GM12878 (cell line): ENCODE measurements around the gene ADGRF1. TPM values are rescaled to one million over a fixed set of nuclear protein-coding genes. Genes with fewer than 3 reads are reported as not detected.

Source experiments
- ATAC-seq: fragments of 200-7000 bp; cut with Tn5 transposase; 3 replicates; pipeline ENCODE4 v1.9.1; 2020; ENCODE audit warnings: mild to moderate bottlenecking, moderate library complexity
- BruUV-seq: library from RNA; stranded (reverse); fragments of 400-500 nt; replicated peaks from 2 replicates; lab custom pipeline; 2021; lab: Mats Ljungman, UMichigan
- CTCF ChIA-PET: fragments of 300-600 bp; sonication (Branson Sonifier 250); formaldehyde crosslinking; extraction: SDS; loops from one replicate; lab custom pipeline; 2021; ENCODE audit warnings: inconsistent platforms; lab: Yijun Ruan, JAX
- POLR2A ChIA-PET: fragments of 350-600 bp; formaldehyde crosslinking; extraction: SDS; loops from one replicate; lab custom pipeline; 2021; ENCODE audit warnings: inconsistent platforms; lab: Charles Lee
- RAD21 ChIA-PET: fragments of 300-600 bp; sonication (Branson Sonifier 250); formaldehyde crosslinking; loops from one replicate; lab custom pipeline; 2023; ENCODE audit warnings: antibody characterized with exemption; ENCODE audit not compliant: unreplicated experiment; lab: Charles Lee
- SMC1A ChIA-PET: fragments of 300-600 bp; sonication (Branson Sonifier 250); formaldehyde crosslinking; loops from one replicate; lab custom pipeline; 2023; ENCODE audit not compliant: unreplicated experiment, uncharacterized antibody; lab: Charles Lee
- DNase-seq: peaks from one replicate; pipeline ENCODE4 v3.0.0-alpha.2; 2011; ENCODE audit warnings: low read depth, low spot score
- FAIRE-seq: peaks from 3 replicates; lab custom pipeline; 2011; peaks lifted over from hg19 to GRCh38; lab: Jason Lieb, UNC
- H2AFZ ChIP-seq: 2 replicates; pipeline ENCODE4 v1.6.0; 2011; ENCODE audit warnings: low read depth, low read length, control low read depth; ENCODE audit not compliant: control insufficient read depth
- H3K27ac ChIP-seq: 2 replicates; pipeline ENCODE4 v1.5.1; 2011; ENCODE audit warnings: control low read depth; ENCODE audit not compliant: control insufficient read depth, insufficient read depth
- H3K27me3 ChIP-seq, 2 experiments: replicated peaks in 1 of 2; 2 replicates each; pipeline versions ENCODE4 v1.6.0 to v1.6.1; 2011; ENCODE audit warnings: low read length in 1 of 2; ENCODE audit not compliant: control insufficient read depth in 2 of 2, insufficient read depth in 2 of 2
- H3K36me3 ChIP-seq, 2 experiments: 2 replicates each; pipeline ENCODE4 v1.5.1; 2011; ENCODE audit warnings: low read length in 1 of 2; ENCODE audit not compliant: control insufficient read depth in 2 of 2, insufficient read depth in 2 of 2
- H3K4me1 ChIP-seq: 2 replicates; pipeline ENCODE4 v1.6.1; 2011; ENCODE audit warnings: mild to moderate bottlenecking, low read length, moderate library complexity, mixed read lengths; ENCODE audit not compliant: control insufficient read depth, insufficient read depth
- H3K4me2 ChIP-seq: 2 replicates; pipeline ENCODE4 v1.6.0; 2011; ENCODE audit warnings: control low read depth; ENCODE audit not compliant: control insufficient read depth, insufficient read depth
- H3K4me3 ChIP-seq: fragments of 200-600 bp; sonication (generic); 2 replicates; pipeline ENCODE4 v1.5.1; 2016
- H3K79me2 ChIP-seq: 2 replicates; pipeline ENCODE4 v1.6.0; 2011; ENCODE audit warnings: low read length; ENCODE audit not compliant: control insufficient read depth, insufficient read depth
- H3K9ac ChIP-seq: 2 replicates; pipeline ENCODE4 v1.8.0; 2011; ENCODE audit warnings: low read length, control low read depth, mixed read lengths; ENCODE audit not compliant: control insufficient read depth, insufficient read depth
- H3K9me3 ChIP-seq: replicated peaks from 3 replicates; pipeline ENCODE4 v1.5.1; 2011; ENCODE audit warnings: mild to moderate bottlenecking, low read length; ENCODE audit not compliant: control insufficient read depth, insufficient read depth
- H4K20me1 ChIP-seq: 2 replicates; pipeline ENCODE4 v1.6.0; 2011; ENCODE audit not compliant: control insufficient read depth, insufficient read depth
- LARP7 ChIP-seq: fragments of 450-650 bp; IDR thresholded peaks from 2 replicates; pipeline ENCODE4 v1.6.1; 2017; ENCODE audit warnings: mild to moderate bottlenecking
- POLR2A ChIP-seq: IDR thresholded peaks from 2 replicates; pipeline ENCODE4 v1.6.1; 2011; ENCODE audit warnings: low read depth, mild to moderate bottlenecking, low read length
- RELB ChIP-seq: fragments of 450-650 bp; IDR thresholded peaks from 2 replicates; pipeline ENCODE4 v1.6.1; 2017; ENCODE audit warnings: low read depth, mild to moderate bottlenecking, moderate library complexity
- TAF1 ChIP-seq: IDR thresholded peaks from 2 replicates; pipeline ENCODE4 v1.6.1; 2011; ENCODE audit warnings: mild to moderate bottlenecking, low read depth, low read length, borderline replicate concordance
- ZZZ3 ChIP-seq: IDR thresholded peaks from 2 replicates; pipeline ENCODE4 v1.6.1; 2011; ENCODE audit warnings: low read depth; ENCODE audit not compliant: control insufficient read depth, insufficient read length
- WGBS: methylation state at CpG from one replicate; pipeline ENCODE4 v1.1.6; 2016; ENCODE audit warnings: low lambda C conversion rate; ENCODE audit not compliant: insufficient replicate concordance, insufficient coverage; ENCODE audit errors: missing lambda C conversion rate; 5-methylcytosine and 5-hydroxymethylcytosine counted together
- in situ Hi-C: fragments of 300-500 bp; cut with MboI; formaldehyde crosslinking; loops from 9 replicates; pipeline ENCODE4 v1.14.3; 2018; ENCODE audit warnings: mixed read lengths
- intact Hi-C: fragments of 100-400 bp; cut with micrococcal nuclease; formaldehyde crosslinking; loops from one replicate; pipeline ENCODE4 v1.14.2; 2022; ENCODE audit not compliant: unreplicated experiment
- polyA plus RNA-seq, 11 experiments: library from polyadenylated mRNA; depleted of rRNA in 4 of 11; unstranded in 6 of 11; stranded (reverse) in 5 of 11; fragments of >200 nt; fragmentation: Nextera tagmentation in 4 of 11; fragmentation: Illumina TruSeq in 1 of 11; extraction: Ambion mirVana in 4 of 11; extraction: Trizol in 1 of 11; gene quantifications; 1 replicate in 1 of 11; 2 replicates in 10 of 11; pipeline versions ENCODE4 v1.2.1 to v1.2.3, GENCODE V29; 2011 to 2016; ENCODE audit warnings: inconsistent platforms in 2 of 11, missing spikeins in 2 of 11, low read depth in 1 of 11
- total RNA-seq, 4 experiments: library from RNA; depleted of rRNA in 3 of 4; stranded (reverse); fragments of >200 nt in 3 of 4; fragmentation: Illumina TruSeq in 1 of 4; extraction: Trizol in 1 of 4; gene quantifications; 2 replicates each; pipeline versions ENCODE4 v1.2.1 to v1.2.3, GENCODE V29; 2013 to 2021

The ADGRF1 gene
- total and polyA plus RNA-seq, 10 of the 15 experiments (the other 5 are each of a cell fraction or from before 2014, with no cell fraction given), result 0.05 TPM; not detected in 9

DNA sequence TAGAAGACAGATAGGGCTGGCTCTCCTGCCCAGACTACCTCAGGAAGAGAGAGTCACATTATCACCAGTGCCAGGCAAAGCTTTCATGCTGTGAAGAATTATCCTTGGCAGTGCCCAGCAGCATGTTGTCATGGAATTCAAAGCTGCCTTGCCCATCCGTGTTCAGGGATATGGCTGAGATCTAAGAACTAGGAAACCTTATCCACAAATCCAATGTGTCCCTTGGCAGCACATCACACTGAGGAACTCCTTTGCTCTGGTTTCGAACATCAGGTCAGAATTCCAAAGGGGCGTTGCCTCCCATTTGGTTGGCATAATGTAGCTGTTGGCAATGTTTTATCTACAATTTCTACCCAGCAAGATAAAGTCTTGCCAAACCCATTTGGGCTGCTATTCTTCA lies 52.7 kb downstream of the ADGRF1 start:
- ChIA-PET SMC1A (no interaction called here), POLR2A (no interaction called here), RAD21 (no interaction called here), CTCF (no interaction called here)
- Histone ChIP-seq H2AFZ (no peak overlapping the region), H3K9me3 (no peaks in the 10 kb centered on the region), H3K36me3 (no peaks in the 10 kb centered on the region), H3K27me3 (no peaks in the 10 kb centered on the region), H3K27ac (no peak overlapping the region), H3K4me1 (no peaks in the 10 kb centered on the region), H3K9ac (no peak overlapping the region), H3K79me2 (no peaks in the 10 kb centered on the region), H3K4me3 (no peak overlapping the region), H4K20me1 (no peaks in the 10 kb centered on the region), H3K4me2 (no peak overlapping the region)
- no peak for FAIRE-seq
- no peak for ATAC-seq
- no TSS peak for BruUV-seq
- intact Hi-C loops, result no loop called here
- in situ Hi-C loops, result no loop called here
- TF ChIP-seq POLR2A (no peak), LARP7 (no peak)
- DNase-seq, result no peak
- WGBS, result 15% methylated on average over 3 of the region's 3 CpGs

- no TSS peak for BruUV-seq
- no peak overlapping the region for H3K27ac ChIP-seq
- ChIA-PET POLR2A (no interaction called here), SMC1A (interaction anchor here (0.8 kb wide), 1 partner anchor 567 kb away, joined by 3 read pairs; no protein-coding TSS in a partner anchor), CTCF (interaction anchor here (0.6 kb wide), 2 partner anchors 236 to 1736 kb away, joined by 3 read pairs; no protein-coding TSS in a partner anchor)
- no peak overlapping the region for H3K4me3 ChIP-seq
- no peak for DNase-seq
- no peak for ATAC-seq
- intact Hi-C loops (no loop called here), in situ Hi-C loops (no loop called here)
- H3K4me1 ChIP-seq, result no peaks in the 10 kb centered on the region
- 40% methylated on average over 3 of the region's 3 CpGs for WGBS
- no peaks in the 10 kb centered on the region for H3K36me3 ChIP-seq
- no peaks in the 10 kb centered on the region for H3K79me2 ChIP-seq
- H3K4me2 ChIP-seq, result no peak overlapping the region
- H3K9ac ChIP-seq, result no peak overlapping the region
- H2AFZ ChIP-seq, result no peak overlapping the region
- no peaks in the 10 kb centered on the region for H3K27me3 ChIP-seq
- FAIRE-seq, result no peak
- H3K9me3 ChIP-seq, result no peaks in the 10 kb centered on the region
- H4K20me1 ChIP-seq, result no peaks in the 10 kb centered on the region
- TF ChIP-seq RELB (no peak), ZZZ3 (no peak), TAF1 (no peak)
- TF ChIP-seq, all 136 proteins: peak for 0
- RAD21 ChIA-PET, result no interaction called here
Measured at GRCh38 chr6:46985943-46986342, 56.2 kb downstream of the ADGRF1 start.
